Medulla oblongata (tissue), 1 donor: Measurements from ENCODE around the gene NELFB.
A peak's percentile ranks its signal among the peaks of the same experiment; 100 is the strongest.

ENCODE experiments used
- DNase-seq: peaks from one replicate; pipeline ENCODE4 v3.0.0-alpha.2; 2015; ENCODE audit errors: extremely low spot score

The NELFB gene

DNA sequence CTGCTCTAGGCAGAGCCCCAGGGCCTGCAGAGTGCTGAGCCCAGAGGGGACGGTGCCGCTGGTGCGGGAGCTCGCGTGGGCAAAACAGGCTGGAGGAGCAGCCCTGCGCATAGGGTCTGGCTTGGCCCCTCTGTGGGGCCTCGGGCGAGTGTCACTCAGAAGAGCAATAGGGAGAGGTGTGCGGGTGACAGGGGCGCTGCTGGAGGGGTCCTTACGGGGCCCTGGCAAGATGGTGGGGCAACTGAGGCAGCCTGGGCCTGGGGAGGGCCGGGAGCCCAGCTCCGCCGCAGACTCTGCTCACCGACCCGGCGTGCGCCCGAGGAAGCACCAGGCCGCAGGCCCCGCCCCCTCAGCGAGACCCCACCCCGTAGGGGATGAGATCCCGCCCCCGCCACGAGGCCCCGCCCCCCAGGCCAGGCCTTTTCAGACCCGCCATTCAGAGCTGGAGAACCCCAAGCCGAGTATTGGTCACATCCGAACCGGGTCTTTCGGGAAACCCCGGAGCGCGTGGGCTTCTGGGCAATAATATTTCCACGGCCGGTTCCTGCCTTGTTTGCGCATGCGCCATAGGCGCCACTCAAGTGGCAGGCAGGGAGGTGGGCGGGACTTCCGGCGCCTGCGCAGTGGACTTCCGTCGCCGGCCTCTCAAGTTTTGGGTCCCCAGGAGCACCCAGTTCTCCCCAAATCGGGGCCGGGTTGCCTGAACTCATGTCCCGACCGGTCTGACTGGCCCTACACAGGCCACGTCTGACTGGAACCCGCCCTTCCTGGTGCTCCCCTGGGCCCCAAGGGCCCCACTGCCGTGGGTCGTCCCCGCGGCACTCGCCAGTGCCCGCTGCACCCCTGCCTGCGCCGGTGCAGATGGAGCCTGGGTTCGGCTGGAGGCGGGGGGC is 31.8 kb upstream of the NELFB start:
- peak; percentile 98 for DNase-seq

DNA sequence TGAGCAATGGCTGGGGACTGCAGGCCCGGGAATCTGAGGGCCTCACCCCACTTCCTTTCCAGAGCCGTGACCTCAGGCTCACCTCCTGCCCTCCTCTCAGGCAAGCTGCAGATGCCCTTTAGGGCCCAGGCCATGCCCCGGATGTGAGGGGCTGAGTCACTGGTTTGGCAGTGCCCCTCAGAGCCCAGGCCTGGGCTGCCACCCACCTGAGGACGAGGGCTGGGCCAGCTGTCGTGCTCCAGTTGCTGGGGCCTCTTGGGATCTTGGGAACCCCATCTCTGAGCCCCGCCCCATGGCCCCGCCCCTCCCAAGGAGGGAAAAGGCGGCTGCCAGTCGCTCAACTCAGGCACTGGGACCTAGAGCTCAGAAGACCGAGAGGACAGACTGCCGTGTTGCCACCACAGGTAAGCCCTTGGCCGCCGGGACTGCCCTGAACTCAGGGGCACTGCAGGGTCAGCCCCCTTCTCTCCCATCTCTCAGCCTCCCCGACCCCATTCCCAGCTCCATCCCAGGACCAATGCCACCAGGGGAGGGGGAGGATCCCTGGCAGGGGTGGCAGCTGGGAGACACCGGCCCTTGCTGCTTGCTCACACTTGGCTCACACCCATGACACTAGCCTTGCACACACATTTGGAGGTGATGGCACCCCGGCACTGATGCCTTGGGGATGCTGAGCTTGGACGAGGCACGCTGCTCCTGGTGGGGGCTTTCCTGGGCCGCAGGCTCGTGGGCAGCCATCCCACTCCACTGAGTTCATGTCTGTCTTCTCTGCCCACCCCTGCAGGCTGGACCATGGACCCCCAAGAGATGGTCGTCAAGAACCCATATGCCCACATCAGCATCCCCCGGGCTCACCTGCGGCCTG is 30.1 kb upstream of the NELFB start, which contains the start of gene CYSRT1:
Gene CYSRT1 (plus strand): TSS at position 345 of the 865 bp plus-strand sequence. CDS start 448 bp downstream, at position 793.
- DNase-seq: no peak

DNA sequence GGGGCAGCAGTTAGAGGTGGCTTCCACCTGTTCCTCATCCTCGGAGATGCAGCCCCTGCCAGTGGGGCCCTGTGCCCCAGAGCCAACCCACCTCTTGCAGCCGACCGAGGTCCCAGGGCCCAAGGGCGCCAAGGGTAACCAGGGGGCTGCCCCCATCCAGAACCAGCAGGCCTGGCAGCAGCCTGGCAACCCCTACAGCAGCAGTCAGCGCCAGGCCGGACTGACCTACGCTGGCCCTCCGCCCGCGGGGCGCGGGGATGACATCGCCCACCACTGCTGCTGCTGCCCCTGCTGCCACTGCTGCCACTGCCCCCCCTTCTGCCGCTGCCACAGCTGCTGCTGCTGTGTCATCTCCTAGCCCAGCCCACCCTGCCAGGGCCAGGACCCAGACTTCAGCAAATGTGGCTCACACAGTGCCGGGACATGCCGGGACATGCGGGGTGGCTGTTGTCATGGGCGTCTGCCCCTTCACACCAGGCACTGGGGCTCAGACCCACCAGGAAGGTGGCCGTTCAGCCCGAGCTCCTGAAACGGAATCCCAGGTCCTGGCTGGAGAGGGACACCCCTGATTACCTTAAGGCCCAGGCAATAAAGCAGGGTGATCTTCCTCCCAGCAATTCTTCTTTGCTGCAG is 29.3 kb upstream of the NELFB start:
- DNase-seq: no peak

DNA sequence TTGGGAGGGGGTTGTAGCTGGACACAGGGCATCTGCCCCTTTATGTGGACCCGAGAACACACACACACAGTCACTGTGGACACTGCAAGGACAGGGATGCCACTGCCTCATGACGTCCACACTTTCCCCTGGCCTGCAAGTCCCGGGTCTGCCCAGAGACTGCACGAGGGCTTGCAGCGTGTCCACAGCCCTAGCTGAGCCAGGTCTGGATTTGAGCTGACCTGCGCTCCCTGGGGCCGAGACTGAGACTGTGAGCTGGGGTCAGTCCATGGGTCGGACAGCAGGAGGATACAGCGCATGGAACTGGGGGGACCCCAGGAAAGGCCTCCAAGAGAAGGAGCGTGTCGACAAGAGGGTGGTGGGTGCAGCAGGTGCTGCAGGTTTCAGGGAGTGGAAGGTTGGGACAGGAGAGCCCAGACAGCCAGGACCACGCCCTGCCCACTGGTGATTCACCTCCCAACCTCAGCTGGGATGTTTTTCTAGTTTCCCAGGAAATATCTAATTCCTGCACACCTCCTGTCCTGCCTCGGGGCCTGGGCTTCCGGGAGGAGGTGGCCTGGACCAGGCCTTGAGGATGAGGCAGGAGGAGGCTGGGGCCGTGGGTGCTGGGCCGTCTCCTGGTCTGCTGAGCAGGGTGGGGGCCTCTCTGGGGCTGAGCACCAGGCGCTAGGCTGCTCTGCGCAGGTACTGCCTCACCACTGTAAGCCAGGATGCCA is 28.6 kb upstream of the NELFB start:
- no peak for DNase-seq

DNA sequence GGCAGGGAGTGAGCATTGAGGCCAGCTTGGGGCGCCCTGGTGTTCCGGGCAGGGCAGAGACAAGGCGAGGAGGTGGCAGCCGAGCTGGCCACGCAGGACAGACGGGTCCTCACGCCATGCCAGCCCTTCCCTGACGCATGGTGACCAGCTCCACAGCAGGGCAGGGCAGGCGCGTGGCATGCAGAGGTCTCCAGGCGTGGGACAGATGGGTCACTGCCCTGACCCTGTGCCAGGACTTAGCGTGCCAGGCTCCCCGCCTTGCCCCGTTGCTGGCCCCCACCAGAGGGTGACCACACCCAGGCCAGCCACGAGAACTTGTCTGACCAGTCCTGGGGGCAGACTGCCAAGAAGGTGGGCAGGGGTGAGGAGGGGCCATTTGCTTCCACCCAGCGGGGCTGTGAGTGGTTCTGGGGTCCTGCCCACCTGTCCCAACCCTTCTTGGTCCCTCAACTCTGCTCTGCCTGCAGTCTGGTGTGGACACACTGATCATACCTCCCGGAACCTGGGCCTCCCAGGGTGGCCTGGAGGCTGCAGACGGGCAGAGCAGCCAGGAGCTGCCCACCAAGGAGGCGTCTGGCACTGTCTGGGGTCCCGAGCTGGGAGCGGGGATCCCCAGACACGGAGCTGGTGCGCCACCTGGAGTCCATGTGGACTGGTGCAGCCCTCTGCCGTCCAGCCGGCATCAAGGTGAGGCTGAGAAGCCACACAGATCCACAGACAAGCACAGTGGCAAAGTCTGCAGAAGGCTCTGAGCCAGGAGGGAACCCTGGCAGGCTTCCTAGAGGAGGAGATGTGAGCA is 27.9 kb upstream of the NELFB start, which contains the start of gene RNF224:
Gene RNF224 (plus strand): TSS at position 449 of the 799 bp plus-strand sequence. CDS start 834 bp downstream, outside the sequence.
- DNase-seq: peak; percentile 71

DNA sequence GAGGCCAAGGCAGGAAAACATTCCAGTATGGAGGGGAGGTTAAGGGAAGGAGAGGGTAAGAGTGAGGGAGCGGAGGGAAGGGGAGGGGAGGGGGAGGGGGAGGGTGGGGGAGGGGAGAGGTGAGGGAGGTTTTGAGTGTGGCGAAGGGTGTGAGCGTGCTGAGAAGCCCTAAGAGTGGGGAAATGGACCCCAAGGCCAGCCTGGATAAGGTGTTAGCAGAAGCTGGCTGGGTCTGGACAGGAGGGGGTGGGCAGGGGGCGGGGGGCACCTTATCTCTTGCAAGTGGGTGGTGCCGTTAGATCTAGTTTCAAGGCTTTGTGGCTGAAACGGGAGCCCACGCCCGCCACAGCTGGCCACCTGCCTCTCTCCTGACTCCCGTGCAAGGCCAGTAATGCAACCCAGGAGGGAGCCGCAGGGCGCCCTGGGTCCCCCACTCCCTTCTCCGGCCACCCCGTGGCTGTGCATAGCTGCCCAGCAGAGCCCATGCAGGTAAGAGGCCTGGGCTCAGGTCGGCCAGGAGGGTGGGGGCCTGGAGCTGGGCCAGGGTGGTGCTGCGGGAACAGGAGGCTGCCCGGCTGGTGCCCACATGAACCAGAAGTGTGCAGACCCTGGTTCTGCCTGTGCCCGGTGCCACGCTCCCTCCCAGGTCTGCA is 27.1 kb upstream of the NELFB start:
- DNase-seq: no peak

DNA sequence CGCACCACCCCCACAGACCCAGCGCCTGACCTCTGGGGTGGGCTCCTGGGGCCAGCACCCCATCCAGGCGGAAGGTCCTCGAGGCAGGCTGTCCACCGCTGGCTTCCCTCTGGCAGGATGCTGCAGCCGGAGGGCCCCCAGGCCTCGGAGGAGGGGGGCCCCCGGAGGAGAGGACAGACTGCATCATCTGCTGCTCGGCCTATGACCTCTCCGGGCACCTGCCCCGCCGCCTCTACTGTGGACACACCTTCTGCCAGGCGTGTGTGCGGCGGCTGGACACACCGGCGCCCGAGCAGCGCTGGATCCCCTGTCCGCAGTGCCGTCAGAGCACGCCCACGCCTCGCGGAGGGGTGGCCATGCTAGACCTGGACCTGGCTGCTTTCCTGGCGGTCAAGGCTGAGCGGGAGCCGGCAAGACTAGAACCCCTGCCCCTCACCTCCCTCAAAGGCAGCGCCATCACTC is 26.6 kb upstream of the NELFB start:
- DNase-seq: no peak

DNA sequence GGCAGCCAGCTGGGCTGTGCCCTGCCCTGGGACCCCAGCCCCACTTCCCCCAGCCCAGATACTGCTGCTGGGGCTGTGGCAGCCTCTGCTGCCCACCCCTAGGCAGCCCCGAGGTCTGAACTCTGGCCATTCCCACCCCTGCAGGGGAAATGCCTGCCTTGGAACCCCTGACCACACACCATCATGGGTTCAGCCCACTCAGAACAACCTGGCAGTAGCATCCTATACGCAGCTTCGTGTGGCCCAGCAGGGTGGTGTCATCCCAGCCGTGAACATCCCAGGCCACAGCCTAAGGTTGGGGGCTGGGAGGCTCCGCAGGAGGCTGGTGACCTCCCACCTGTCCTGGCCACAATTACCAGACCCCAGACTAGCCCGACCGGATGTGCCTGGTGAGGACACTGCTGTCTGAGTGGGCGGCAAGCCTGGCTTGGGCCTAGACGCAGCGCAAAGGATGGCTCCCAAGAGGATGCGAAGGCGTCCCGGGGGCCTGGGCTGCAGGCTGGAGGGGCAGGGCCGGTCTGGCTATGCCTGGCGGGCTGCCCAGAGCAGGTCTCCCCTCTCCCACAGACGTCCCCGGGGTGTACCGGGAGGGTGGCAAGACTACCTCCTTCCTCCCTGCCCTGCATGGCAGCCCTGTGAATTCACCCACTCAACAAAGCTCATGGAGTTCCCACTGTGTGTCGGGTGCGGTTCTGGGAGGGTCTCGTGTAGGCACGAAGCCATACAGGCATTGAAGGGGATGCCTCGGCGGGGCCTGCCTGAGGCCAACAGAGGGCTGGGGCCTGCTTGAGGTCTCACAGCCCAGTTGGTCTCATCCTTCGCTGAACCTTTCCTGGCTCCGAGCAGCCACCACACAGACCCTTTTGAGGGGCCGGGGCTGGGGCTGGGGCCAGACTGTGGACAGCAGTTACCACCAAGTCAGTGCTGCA is 25.9 kb upstream of the NELFB start:
- DNase-seq: no peak

DNA sequence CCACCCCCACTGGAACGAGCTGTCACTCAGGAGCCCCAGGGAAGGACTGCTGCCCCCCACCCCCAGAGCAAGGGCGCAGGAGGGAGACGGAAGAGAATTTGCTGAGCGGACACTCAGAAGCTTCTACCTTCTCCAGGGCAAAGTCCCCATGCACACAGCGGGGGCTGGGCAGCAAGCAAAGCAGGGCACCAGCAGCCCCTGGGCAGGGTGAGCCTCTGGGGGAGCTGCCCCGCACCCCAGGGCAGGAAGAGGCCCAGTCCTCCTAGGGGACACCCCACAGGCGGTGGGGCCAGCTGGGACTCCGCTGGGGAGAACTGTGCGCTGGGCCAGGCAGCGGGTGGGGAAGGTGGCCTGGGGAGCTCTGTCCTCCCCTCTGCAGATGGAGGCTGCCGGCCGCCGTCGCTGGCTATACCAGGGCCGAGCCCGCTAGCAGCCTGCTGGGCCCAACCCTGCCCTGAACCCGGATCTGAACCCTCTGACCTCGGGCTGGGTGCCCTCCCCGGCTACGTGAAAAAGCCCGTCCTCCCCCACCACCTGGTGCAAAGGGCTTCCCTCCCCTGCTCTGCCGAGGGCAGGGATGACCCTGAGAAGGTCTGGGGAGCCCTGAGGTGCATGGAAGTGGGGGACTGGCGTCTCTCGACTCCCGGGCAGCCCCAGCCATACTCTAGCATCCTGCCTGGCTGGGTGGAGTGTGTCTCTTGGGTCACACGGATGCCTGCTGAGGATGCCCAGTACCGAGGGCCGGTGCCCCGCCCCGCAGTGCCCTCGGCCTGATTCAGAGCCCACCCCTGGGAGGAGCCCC is 25.0 kb upstream of the NELFB start:
- no peak for DNase-seq

DNA sequence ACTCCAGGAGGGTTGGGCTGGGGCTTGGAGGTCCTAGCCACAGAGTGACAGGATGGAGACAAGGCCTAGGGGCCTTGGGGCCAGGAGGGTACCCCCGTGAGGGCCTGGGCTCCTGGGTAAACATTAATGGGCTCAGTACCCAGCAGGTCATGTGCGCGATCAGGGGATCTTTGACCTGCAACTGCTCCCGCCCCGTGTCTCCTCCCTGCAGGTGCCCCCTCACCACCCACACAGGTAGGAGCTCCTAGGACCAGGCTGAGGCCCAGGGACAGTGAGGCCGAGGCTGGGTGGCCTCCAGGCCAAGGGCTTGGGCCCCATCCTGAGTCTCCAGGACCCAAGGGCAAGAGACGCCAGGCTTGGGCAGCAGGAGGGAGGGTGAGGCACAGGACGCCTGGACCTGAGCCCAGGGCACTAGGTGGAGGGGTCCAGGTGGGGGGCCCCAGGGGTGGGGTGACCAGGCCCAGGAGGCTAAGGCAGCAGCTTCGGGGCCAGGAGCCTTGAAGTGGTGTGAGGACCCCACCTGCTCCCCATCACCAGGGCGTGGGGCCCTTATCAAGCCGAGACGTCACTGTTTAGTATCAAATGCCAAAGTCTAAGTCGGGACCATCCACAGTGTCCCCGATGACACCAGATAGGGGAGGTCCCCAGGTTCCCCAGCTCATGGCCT is 24.3 kb upstream of the NELFB start, which contains the start of gene SLC34A3:
Gene SLC34A3 (plus strand): TSS at position 197 of the 667 bp plus-strand sequence. CDS start 802 bp downstream, outside the sequence.
- DNase-seq: no peak

DNA sequence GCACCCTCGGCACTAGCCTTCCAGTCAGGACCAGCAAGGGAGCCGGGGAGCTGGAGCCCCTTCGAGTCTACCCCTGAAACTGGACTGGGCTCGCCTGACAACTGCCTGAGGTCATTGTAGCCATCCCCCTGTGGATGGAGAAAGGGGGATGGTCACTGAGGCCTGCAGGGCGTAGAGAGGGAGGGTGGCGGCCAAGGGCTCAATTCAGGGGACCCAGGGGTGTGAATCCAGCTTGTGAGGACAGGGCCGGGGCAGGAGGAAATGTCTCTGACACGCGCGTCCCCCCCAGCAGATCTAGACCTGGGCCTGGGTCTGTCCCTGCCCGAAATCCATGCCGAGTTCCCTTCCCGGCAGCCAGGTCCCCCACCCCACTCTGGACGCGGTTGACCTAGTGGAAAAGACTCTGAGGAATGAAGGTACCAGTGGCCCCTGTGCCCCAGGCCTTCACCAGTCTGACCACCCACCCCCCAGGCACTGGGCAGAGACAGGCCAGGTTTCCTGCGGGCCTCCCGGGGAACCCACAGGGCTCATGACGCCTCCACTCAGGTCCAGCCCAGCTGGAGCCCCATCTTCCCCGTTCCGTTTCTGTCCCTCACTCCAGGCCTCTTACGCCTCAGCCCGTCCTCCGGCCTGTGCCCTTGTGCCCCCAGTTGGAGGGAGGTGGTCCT is 23.6 kb upstream of the NELFB start:
- DNase-seq: no peak

DNA sequence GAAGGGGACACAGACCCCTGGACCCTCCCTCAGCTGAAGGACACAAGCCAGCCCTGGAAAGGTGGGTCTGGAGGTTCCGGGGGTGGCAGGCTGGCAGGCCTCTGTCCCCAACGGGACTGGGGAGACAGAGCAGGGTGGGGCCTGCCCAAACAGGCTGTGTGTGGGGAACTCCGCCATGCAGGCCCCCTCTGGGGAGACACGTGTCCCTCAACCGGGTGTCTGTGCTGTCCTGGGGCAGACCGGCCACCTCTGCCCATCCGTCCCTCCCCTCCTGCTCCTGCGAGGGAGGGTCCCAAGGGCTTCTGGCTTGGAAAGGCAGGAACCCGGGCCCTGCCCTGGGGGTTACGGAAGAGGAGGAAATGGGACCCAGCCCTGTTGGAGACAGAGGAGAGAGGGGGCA is 23.0 kb upstream of the NELFB start:
- no peak for DNase-seq

DNA sequence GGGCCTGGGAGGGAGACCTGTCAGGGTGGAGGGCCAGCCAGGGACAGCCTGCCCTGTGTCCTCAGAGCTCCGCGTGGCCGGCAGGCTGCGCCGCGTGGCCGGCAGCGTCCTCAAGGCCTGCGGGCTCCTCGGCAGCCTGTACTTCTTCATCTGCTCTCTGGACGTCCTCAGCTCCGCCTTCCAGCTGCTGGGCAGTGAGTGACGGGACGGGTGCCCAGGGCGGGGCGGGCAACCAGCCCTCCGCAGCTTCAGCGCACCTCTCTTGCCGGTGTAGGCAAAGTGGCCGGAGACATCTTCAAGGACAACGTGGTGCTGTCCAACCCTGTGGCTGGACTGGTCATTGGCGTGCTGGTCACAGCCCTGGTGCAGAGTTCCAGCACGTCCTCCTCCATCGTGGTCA is 22.6 kb upstream of the NELFB start:
- no peak for DNase-seq

DNA sequence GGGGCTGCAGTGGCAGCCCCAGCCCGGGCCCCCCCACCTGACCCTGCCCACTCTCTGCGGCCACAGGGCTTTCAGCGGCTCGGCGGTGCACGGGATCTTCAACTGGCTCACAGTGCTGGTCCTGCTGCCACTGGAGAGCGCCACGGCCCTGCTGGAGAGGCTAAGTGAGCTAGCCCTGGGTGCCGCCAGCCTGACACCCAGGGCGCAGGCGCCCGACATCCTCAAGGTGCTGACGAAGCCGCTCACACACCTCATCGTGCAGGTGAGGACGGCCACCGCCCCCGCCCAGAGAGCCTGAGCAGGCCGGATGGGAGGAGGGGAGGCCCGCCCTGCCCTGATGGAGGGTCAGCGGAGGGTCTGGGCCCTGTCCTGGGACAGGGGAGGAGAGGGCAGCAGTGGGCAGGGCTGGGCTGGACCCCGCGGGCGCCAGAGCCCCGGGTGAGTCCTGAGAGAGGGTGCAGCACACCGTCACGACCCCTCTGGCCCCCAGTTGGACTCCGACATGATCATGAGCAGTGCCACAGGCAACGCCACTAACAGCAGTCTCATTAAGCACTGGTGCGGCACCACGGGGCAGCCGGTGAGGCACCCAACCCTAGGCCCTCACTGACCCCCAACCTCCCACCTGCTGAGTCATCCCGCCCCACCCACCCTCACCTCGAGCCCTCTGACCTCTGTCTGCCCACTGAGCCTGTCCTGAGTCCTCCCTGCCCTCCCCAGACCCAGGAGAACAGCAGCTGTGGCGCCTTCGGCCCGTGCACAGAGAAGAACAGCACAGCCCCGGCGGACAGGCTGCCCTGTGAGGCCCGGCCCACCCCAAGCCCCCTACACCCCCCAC is 21.8 kb upstream of the NELFB start:
- no peak for DNase-seq

DNA sequence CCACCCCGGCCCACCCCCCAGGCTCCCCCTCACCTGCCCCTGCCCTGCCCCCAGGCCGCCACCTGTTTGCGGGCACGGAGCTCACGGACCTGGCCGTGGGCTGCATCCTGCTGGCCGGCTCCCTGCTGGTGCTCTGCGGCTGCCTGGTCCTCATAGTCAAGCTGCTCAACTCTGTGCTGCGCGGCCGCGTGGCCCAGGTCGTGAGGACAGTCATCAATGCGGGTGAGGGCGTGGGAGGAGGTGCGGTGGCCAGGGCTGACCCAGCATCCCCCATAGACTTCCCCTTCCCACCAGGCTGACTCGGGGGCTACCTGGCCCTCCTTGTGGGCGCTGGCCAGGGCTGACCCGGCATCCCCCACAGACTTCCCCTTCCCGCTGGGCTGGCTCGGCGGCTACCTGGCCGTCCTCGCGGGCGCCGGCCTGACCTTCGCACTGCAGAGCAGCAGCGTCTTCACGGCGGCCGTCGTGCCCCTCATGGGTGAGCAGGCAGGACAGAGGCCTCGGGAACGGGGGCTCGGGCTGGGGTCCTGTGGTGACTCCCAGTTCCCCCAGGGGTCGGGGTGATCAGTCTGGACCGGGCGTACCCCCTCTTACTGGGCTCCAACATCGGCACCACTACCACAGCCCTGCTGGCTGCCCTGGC is 21.0 kb upstream of the NELFB start:
- no peak for DNase-seq
